C4-2B (cell line): ENCODE measurements around the gene IGFBP7.

Source experiments
- H3K27ac ChIP-seq: fragments of 450-650 bp; 2 replicates; pipeline ENCODE4 v1.5.1; 2017
- ZFX ChIP-seq: fragments of 450-650 bp; IDR thresholded peaks from 2 replicates; pipeline ENCODE4 v1.6.1; 2017
- TF ChIP-seq, protein P1 (sequence below): fragments of 450-650 bp; conservative IDR thresholded peaks from 2 replicates; pipeline ENCODE4 v1.5.1; 2017; ENCODE audit warnings: mild to moderate bottlenecking

IGFBP7 gene

GRCh38 chr4:57154926-57155325 is 44.7 kb upstream of the IGFBP7 start:
- TF ChIP-seq, protein P1, sequence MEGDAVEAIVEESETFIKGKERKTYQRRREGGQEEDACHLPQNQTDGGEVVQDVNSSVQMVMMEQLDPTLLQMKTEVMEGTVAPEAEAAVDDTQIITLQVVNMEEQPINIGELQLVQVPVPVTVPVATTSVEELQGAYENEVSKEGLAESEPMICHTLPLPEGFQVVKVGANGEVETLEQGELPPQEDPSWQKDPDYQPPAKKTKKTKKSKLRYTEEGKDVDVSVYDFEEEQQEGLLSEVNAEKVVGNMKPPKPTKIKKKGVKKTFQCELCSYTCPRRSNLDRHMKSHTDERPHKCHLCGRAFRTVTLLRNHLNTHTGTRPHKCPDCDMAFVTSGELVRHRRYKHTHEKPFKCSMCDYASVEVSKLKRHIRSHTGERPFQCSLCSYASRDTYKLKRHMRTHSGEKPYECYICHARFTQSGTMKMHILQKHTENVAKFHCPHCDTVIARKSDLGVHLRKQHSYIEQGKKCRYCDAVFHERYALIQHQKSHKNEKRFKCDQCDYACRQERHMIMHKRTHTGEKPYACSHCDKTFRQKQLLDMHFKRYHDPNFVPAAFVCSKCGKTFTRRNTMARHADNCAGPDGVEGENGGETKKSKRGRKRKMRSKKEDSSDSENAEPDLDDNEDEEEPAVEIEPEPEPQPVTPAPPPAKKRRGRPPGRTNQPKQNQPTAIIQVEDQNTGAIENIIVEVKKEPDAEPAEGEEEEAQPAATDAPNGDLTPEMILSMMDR, result no peak
- no peak for TF ChIP-seq ZFX
- no peak overlapping the region for H3K27ac ChIP-seq

DNA sequence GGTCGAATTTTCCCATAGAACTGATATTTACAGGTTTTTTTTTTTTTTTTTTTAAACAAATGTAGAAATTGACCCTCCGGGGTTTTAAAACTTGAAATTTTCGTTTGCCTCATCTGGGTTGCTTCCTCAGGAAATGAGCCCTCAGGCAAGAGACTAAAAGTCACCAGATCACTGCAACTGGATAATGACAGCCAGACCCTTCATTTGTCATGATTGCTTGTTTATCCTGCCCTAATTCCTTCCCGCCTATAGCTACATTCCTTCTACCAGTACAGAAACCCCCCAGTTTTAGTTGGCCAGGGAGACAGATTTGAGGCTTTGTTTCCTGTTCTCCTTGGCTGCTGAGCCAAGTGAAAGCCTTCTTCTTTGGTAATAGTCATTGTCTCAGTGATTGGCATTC is 44.0 kb upstream of the IGFBP7 start:
- no peak overlapping the region for H3K27ac ChIP-seq
- no peak for TF ChIP-seq ZFX
- TF ChIP-seq, protein P1, result no peak

DNA sequence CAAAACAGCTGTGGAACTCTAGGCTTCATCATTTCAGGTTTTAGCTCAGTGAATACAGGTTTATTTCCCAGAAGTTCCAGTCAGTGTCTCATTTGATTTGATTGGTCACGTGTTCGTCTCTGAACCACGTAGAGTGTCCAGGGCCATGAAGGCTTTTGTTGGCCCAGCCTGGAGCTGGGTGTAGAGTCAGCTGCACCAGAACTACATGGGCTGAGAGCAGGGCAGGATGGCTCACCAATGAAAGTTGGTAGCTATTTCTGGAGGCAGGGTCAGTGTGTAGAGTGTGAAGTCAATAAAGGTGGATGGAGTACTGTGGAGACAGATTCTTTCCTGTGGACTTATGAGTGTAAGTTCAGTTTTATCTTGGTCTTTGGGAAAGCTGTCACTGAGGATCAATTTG is 43.0 kb upstream of the IGFBP7 start:
- H3K27ac ChIP-seq, result no peak overlapping the region
- no peak for TF ChIP-seq ZFX
- TF ChIP-seq, protein P1, result no peak

- no peak for TF ChIP-seq ZFX
- TF ChIP-seq, protein P1, result no peak
- no peak overlapping the region for H3K27ac ChIP-seq
Measured at GRCh38 chr4:57151481-57151880, 41.3 kb upstream of the IGFBP7 start.

GRCh38 chr4:57149833-57150232 is 39.6 kb upstream of the IGFBP7 start:
- TF ChIP-seq, protein P1, result no peak
- TF ChIP-seq ZFX, result no peak
- H3K27ac ChIP-seq, result no peak overlapping the region

DNA sequence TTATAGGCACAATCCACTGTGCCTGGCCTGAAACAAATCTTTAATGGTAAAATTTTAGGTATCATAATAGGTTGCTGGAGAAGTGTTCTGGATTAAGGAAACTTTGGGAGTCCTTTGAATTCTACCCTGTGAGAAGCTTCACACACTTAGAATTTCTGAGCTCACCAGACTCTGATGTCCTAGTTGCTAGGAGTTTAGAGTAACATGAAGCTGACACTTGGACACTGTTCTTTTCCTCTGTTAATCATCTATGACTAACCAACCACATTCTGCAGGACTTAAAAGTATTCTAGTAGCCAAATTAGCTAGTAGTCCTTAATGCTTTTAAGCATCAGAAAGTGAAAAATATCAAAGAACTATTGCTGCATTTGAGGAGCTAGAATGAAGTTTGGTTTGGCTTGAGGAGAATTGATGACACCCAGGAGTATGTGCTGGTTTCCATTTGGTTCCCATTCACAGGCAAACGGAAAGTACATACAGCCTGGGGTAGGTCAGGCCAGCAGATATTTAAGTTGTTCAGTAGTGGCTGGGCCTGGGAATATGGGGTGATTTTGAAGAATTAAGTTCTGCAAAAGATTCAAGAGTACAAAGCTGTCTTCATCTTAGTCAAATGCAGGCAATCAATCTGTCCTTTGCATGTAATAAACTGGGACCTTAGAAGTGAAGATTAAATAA is 38.8 kb upstream of the IGFBP7 start:
- no peak for TF ChIP-seq ZFX
- no peak overlapping the region for H3K27ac ChIP-seq

DNA sequence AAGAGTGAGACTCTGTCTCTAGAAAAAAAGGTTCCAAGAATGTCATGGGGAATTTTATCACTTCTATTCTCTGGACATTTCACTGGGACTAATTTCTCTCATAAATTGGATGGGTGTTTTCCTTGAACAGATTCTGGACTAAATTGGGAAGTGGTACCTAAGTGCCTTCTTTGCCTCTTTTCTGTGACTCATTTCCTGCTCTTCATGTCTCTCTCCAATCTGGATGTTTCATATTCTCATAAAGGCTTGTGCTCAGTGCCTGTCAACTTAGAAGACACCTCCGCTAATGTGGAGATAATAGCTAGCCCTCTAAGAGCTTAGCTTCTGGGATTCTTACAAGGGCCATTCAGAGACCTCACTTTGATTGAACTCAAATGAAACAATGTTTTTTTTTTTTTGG is 38.0 kb upstream of the IGFBP7 start:
- H3K27ac ChIP-seq, result no peak overlapping the region
- TF ChIP-seq, protein P1, result no peak

DNA sequence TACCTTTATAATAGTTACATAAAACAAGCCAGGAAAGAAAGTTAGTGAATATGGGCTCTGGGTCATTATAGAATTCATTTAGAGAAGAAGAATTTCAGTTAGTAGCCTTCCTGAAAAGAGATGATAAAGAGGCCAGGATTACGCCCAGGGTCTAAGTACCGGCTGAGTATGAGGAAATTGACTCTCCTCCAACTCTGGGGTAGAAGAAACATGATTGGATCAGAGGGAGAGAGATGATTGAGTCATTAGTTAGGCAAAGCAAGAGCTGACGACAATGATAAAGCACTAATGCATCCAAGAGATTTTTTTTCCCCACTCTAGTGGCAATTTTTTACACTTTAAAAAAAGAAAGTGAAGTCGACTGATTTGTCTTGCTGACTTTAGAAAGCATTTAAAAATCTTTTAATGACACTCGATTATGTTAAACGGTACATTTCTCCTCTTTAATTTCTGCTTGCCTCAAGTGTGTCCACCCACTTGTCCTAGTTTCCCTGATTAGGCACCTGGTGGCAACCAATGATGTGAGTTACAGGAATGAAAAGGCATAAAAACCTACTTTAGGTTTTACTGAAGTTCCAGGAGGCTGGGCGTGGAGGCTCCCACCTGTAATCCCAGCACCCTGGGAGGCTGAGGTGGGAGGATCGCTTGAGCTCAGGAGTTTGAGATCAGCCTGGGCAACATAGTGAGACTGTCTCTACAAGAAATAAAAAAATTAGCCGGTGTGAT is 37.3 kb upstream of the IGFBP7 start:
- no peak overlapping the region for H3K27ac ChIP-seq
- TF ChIP-seq, protein P1, result no peak
- no peak for TF ChIP-seq ZFX
